ENCODE results near the gene WAPL.
A peak's percentile ranks its signal among the peaks of the same experiment; 100 is the strongest.

The WAPL gene

GRCh38 chr10:86556532-86556931, 34.9 kb upstream of the WAPL start:
- no peak for TF ChIP-seq TAF1 (IDR thresholded peaks at IDR 0.05; ENCODE audit: low read depth)
- TF ChIP-seq EP300 (IDR thresholded peaks at IDR 0.05; ENCODE audit: borderline replicate concordance) = no peak
- no peak for TF ChIP-seq USF1 (IDR thresholded peaks at IDR 0.05)
- no peak for TF ChIP-seq YY1 (IDR thresholded peaks at IDR 0.05; ENCODE audit: low read depth)
- TF ChIP-seq TEAD4 (IDR thresholded peaks at IDR 0.05) = 0 out of 2 replicates have a peak, but pooled peaks have one; percentile 25
- TF ChIP-seq NFIC (IDR thresholded peaks at IDR 0.05) = no peak

GRCh38 chr10:86553639-86554038, 32.0 kb upstream of the WAPL start:
- TF ChIP-seq, protein P1, sequence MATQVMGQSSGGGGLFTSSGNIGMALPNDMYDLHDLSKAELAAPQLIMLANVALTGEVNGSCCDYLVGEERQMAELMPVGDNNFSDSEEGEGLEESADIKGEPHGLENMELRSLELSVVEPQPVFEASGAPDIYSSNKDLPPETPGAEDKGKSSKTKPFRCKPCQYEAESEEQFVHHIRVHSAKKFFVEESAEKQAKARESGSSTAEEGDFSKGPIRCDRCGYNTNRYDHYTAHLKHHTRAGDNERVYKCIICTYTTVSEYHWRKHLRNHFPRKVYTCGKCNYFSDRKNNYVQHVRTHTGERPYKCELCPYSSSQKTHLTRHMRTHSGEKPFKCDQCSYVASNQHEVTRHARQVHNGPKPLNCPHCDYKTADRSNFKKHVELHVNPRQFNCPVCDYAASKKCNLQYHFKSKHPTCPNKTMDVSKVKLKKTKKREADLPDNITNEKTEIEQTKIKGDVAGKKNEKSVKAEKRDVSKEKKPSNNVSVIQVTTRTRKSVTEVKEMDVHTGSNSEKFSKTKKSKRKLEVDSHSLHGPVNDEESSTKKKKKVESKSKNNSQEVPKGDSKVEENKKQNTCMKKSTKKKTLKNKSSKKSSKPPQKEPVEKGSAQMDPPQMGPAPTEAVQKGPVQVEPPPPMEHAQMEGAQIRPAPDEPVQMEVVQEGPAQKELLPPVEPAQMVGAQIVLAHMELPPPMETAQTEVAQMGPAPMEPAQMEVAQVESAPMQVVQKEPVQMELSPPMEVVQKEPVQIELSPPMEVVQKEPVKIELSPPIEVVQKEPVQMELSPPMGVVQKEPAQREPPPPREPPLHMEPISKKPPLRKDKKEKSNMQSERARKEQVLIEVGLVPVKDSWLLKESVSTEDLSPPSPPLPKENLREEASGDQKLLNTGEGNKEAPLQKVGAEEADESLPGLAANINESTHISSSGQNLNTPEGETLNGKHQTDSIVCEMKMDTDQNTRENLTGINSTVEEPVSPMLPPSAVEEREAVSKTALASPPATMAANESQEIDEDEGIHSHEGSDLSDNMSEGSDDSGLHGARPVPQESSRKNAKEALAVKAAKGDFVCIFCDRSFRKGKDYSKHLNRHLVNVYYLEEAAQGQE (IDR thresholded peaks at IDR 0.05; ENCODE audit: low read depth) = peak; percentile 90
- TF ChIP-seq TEAD4 (IDR thresholded peaks at IDR 0.05) (no peak), RAD21 (IDR thresholded peaks at IDR 0.05; ENCODE audit: low read depth) (no peak), TAF1 (IDR thresholded peaks at IDR 0.05; ENCODE audit: low read depth) (no peak), YY1 (IDR thresholded peaks at IDR 0.05; ENCODE audit: low read depth) (no peak)

GRCh38 chr10:86553213-86553612, 31.6 kb upstream of the WAPL start:
- no peak for TF ChIP-seq TCF12 (IDR thresholded peaks at IDR 0.05; ENCODE audit: low read depth)
- TF ChIP-seq TAF1 (IDR thresholded peaks at IDR 0.05; ENCODE audit: low read depth) = no peak
- no peak for TF ChIP-seq EGR1 (IDR thresholded peaks at IDR 0.05)
- TF ChIP-seq CREB1 (IDR thresholded peaks at IDR 0.05; ENCODE audit: low read depth) = no peak
- TF ChIP-seq, protein P2, sequence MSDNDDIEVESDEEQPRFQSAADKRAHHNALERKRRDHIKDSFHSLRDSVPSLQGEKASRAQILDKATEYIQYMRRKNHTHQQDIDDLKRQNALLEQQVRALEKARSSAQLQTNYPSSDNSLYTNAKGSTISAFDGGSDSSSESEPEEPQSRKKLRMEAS (IDR thresholded peaks at IDR 0.05) = no peak
- no peak for TF ChIP-seq ZBTB7A (IDR thresholded peaks at IDR 0.05; ENCODE audit: low read depth)
- no peak for TF ChIP-seq FOXM1 (IDR thresholded peaks at IDR 0.05; ENCODE audit: borderline replicate concordance, low read depth)
- no peak for TF ChIP-seq TEAD4 (IDR thresholded peaks at IDR 0.05)
- no peak for TF ChIP-seq NFIC (IDR thresholded peaks at IDR 0.05)
- no peak for TF ChIP-seq USF1 (IDR thresholded peaks at IDR 0.05)
- TF ChIP-seq, protein P1 (IDR thresholded peaks at IDR 0.05; ENCODE audit: low read depth) = no peak
- TF ChIP-seq RAD21 (IDR thresholded peaks at IDR 0.05; ENCODE audit: low read depth) = no peak
- TF ChIP-seq YY1 (IDR thresholded peaks at IDR 0.05; ENCODE audit: low read depth) = no peak
- no peak for TF ChIP-seq EP300 (IDR thresholded peaks at IDR 0.05; ENCODE audit: borderline replicate concordance)
- no peak for TF ChIP-seq CEBPB (IDR thresholded peaks at IDR 0.05)

- TF ChIP-seq RAD21 (IDR thresholded peaks at IDR 0.05; ENCODE audit: low read depth) (no peak), TCF12 (IDR thresholded peaks at IDR 0.05; ENCODE audit: low read depth) (no peak), EP300 (IDR thresholded peaks at IDR 0.05; ENCODE audit: borderline replicate concordance) (no peak), ZBTB7A (IDR thresholded peaks at IDR 0.05; ENCODE audit: low read depth) (no peak), CREB1 (IDR thresholded peaks at IDR 0.05; ENCODE audit: low read depth) (no peak)
- TF ChIP-seq, protein P1 (IDR thresholded peaks at IDR 0.05; ENCODE audit: low read depth) = no peak
- TF ChIP-seq, protein P2 (IDR thresholded peaks at IDR 0.05) = no peak
Measured at GRCh38 chr10:86547296-86547695, 25.7 kb upstream of the WAPL start.

DNA sequence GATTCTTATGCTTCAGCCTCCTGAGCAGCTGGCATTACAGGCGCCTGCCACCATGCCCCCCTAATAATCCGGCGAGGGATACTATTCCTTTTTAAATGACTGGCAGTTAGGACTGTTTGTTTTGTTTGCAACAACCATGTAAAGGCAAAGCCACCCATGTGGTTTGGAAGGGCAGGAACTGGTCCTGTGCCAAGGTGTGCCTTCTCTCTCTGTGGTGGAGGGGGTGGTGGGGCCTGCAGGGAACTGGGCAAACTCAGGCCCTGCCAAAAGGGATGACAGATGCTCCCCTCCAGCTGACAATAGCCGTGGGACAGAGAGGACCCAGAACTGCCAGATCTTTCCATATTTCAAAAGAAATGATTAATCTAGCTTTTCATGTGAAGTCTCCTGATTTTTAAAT, 23.5 kb upstream of the WAPL start:
- TF ChIP-seq FOXM1 (IDR thresholded peaks at IDR 0.05; ENCODE audit: borderline replicate concordance, low read depth) (no peak), TEAD4 (IDR thresholded peaks at IDR 0.05) (no peak), CREB1 (IDR thresholded peaks at IDR 0.05; ENCODE audit: low read depth) (no peak), EP300 (IDR thresholded peaks at IDR 0.05; ENCODE audit: borderline replicate concordance) (no peak), YY1 (IDR thresholded peaks at IDR 0.05; ENCODE audit: low read depth) (no peak), TCF12 (IDR thresholded peaks at IDR 0.05; ENCODE audit: low read depth) (no peak), TAF1 (IDR thresholded peaks at IDR 0.05; ENCODE audit: low read depth) (no peak), NFIC (IDR thresholded peaks at IDR 0.05) (no peak)
- TF ChIP-seq, protein P2 (IDR thresholded peaks at IDR 0.05) = no peak

All from Ishikawa (cell line).